Measurements from ENCODE around the gene CHRM2. TPM values are rescaled to one million over a fixed set of nuclear protein-coding genes. Genes with fewer than 3 reads are reported as not detected.

Gene CHRM2
- total and polyA plus RNA-seq, 2 of the 4 experiments (the other 2 are of a cell fraction) = 79.3 to 184 TPM

GRCh38 chr7:136900005-136900404, 31.6 kb downstream of the CHRM2 start:
- ChIA-PET POLR2A (ENCODE audit: unreplicated experiment) (interaction anchor here (1.1 kb wide), 1 partner anchor 16 kb away, joined by 3 read pairs; no protein-coding TSS in a partner anchor), CTCF (interaction anchor here (1.2 kb wide), 1 partner anchor 26 kb away, joined by 4 read pairs; no protein-coding TSS in a partner anchor)
- H3K18ac ChIP-seq (ENCODE audit: low read depth, low read length) = no peak overlapping the region
- H3K14ac ChIP-seq (replicated peaks; ENCODE audit: low read depth, low read length) = no peak overlapping the region
- no CpG with 5 or more reads among the region's 1 CpG for WGBS, 2 experiments (ENCODE audit: extremely low coverage in 2 of 2, insufficient read length in 1 of 2)
- H2BK20ac ChIP-seq (ENCODE audit: low read depth, low read length) = no peak overlapping the region
- H2BK15ac ChIP-seq (ENCODE audit: low read depth, low read length) = no peak overlapping the region
- no peak overlapping the region for H4K91ac ChIP-seq (ENCODE audit: insufficient read depth, low read depth, low read length)
- ATAC-seq (ENCODE audit: low read depth) (no peak), DNase-seq (no peak)
- peaks cover 9% of the 10 kb centered on the region; the same call in 1 of the 2 replicates for H4K20me1 ChIP-seq (ENCODE audit: insufficient read depth, low read length)
- H4K5ac ChIP-seq (ENCODE audit: low read depth, low read length) = no peak overlapping the region
- H2AK5ac ChIP-seq (ENCODE audit: low read depth, low read length) = no peak overlapping the region
- H3K56ac ChIP-seq (ENCODE audit: extremely low read depth, insufficient read depth, low read length) = no peak overlapping the region
- H3K4me2 ChIP-seq (ENCODE audit: low read depth, low read length) = no peak overlapping the region
- peaks cover 13% of the 10 kb centered on the region for H3K36me3 ChIP-seq (ENCODE audit: control insufficient read depth, insufficient read depth, low read length)
- H2BK5ac ChIP-seq (ENCODE audit: low read depth, low read length, poor library complexity, severe bottlenecking) = no peak overlapping the region
- intact Hi-C loops (cut with micrococcal nuclease) = loop anchor here (5.0 kb wide), 1 partner anchor 57 kb away; no protein-coding TSS in a partner anchor
- no peaks in the 10 kb centered on the region for H3K27me3 ChIP-seq (ENCODE audit: control insufficient read depth, insufficient read depth, low read length)
- no peaks in the 10 kb centered on the region for H3K9me3 ChIP-seq (ENCODE audit: control insufficient read depth, insufficient read depth, low read length)
- dilution Hi-C loops (cut with HindIII; ENCODE audit: low sequenced_read_pairs, unreplicated experiment) = no loop called here
- TF ChIP-seq RAD21 (IDR thresholded peaks at IDR 0.05; ENCODE audit: low read length) = no peak
- no peak for TF ChIP-seq MAFK (IDR thresholded peaks at IDR 0.05; ENCODE audit: low read depth, low read length)
- no peak for TF ChIP-seq RFX5 (IDR thresholded peaks at IDR 0.05; ENCODE audit: low read depth, low read length)
- TF ChIP-seq FOS (IDR thresholded peaks at IDR 0.05; ENCODE audit: low read depth, low read length) = no peak
- TF ChIP-seq BHLHE40 (IDR thresholded peaks at IDR 0.05; ENCODE audit: low read depth, low read length) = no peak
- no peak for TF ChIP-seq SMC3 (IDR thresholded peaks at IDR 0.05; ENCODE audit: low read depth, low read length)
- TF ChIP-seq CHD1 (IDR thresholded peaks at IDR 0.05; ENCODE audit: low read depth, low read length) = no peak
- no peak for TF ChIP-seq MXI1 (IDR thresholded peaks at IDR 0.05; ENCODE audit: borderline replicate concordance, low read depth, low read length)
- no peak for TF ChIP-seq MAZ (IDR thresholded peaks at IDR 0.05; ENCODE audit: borderline replicate concordance, low read depth, low read length)
- TF ChIP-seq NFE2L2 (IDR thresholded peaks at IDR 0.05; ENCODE audit: low read depth, low read length) = no peak
- no peak for TF ChIP-seq USF2 (IDR thresholded peaks at IDR 0.05; ENCODE audit: low read depth, low read length)
- no peak for TF ChIP-seq ELK1 (IDR thresholded peaks at IDR 0.05; ENCODE audit: borderline replicate concordance, low read depth, low read length)
- peaks cover 9% of the 10 kb centered on the region; the same call in 1 of the 2 replicates for H3K9me1 ChIP-seq (ENCODE audit: insufficient read depth, low read length)
- peaks cover 15% of the 10 kb centered on the region for H3K4me1 ChIP-seq (ENCODE audit: control insufficient read depth, insufficient read depth, low read length)
- H3K23ac ChIP-seq (ENCODE audit: low read depth, low read length) = no peak overlapping the region
- H4K8ac ChIP-seq (ENCODE audit: low read depth in 2 of 2, low read length in 2 of 2) = 0 out of 4 replicates have a peak overlapping the region, but pooled peaks of 1 of the 2 experiments have one; percentile 36
- no peak overlapping the region for H3K27ac ChIP-seq (ENCODE audit: insufficient read depth, low read length)
- no peak overlapping the region for H2BK120ac ChIP-seq (ENCODE audit: low read depth, low read length)
- in situ Hi-C loops (cut with MboI; ENCODE audit: low sequenced_read_pairs) = no loop called here
- H3K4me3 ChIP-seq (ENCODE audit: insufficient read depth, low read depth, low read length) = no peak overlapping the region
- no peak overlapping the region for H3K9ac ChIP-seq (ENCODE audit: low read depth, low read length)
- H3K79me1 ChIP-seq (ENCODE audit: low read depth in 1 of 2, low read length in 2 of 2) = peaks cover 30 to 55% of the 10 kb centered on the region in 2 experiments; a peak in 3 of 4 replicates
- H2AK9ac ChIP-seq (replicated peaks; ENCODE audit: low read depth, low read length, poor library complexity) = no peak overlapping the region
- no TSS peak for BruUV-seq (replicated peaks)
- H2AFZ ChIP-seq (replicated peaks; ENCODE audit: low read length, poor library complexity) = no peak overlapping the region
- H3K4ac ChIP-seq (ENCODE audit: low read depth, low read length) = no peak overlapping the region
